ENCODE measurements around the gene NHLH2. TPM values are rescaled to one million over a fixed set of nuclear protein-coding genes. Genes with fewer than 3 reads are reported as not detected.

Gene NHLH2
- total RNA-seq, 1 experiment from 2014 or later = not detected

- TF ChIP-seq ZFX (IDR thresholded peaks at IDR 0.05) = no peak
- TF ChIP-seq CEBPB (IDR thresholded peaks at IDR 0.05; ENCODE audit: low read depth) = no peak
- TF ChIP-seq SP1 (IDR thresholded peaks at IDR 0.05; ENCODE audit: low read depth) = no peak
- no peak for TF ChIP-seq TCF7L2 (IDR thresholded peaks at IDR 0.05; ENCODE audit: borderline replicate concordance, extremely low read depth, insufficient read depth, insufficient read length)
- TF ChIP-seq ELF1 (IDR thresholded peaks at IDR 0.05; ENCODE audit: borderline replicate concordance, low read depth) = no peak
- no peak for TF ChIP-seq ZNF274 (IDR thresholded peaks at IDR 0.05; ENCODE audit: low read depth, low read length)
- TF ChIP-seq, protein P1, sequence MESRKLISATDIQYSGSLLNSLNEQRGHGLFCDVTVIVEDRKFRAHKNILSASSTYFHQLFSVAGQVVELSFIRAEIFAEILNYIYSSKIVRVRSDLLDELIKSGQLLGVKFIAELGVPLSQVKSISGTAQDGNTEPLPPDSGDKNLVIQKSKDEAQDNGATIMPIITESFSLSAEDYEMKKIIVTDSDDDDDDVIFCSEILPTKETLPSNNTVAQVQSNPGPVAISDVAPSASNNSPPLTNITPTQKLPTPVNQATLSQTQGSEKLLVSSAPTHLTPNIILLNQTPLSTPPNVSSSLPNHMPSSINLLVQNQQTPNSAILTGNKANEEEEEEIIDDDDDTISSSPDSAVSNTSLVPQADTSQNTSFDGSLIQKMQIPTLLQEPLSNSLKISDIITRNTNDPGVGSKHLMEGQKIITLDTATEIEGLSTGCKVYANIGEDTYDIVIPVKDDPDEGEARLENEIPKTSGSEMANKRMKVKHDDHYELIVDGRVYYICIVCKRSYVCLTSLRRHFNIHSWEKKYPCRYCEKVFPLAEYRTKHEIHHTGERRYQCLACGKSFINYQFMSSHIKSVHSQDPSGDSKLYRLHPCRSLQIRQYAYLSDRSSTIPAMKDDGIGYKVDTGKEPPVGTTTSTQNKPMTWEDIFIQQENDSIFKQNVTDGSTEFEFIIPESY (IDR thresholded peaks at IDR 0.05; ENCODE audit: extremely low read depth, insufficient replicate concordance, low read length) = no peak
- TF ChIP-seq FOSL1 (IDR thresholded peaks at IDR 0.05; ENCODE audit: low read depth) = no peak
- no peak for TF ChIP-seq RAD21 (IDR thresholded peaks at IDR 0.05; ENCODE audit: low read depth)
- no peak for TF ChIP-seq JUND (IDR thresholded peaks at IDR 0.05)
- no peak for TF ChIP-seq POLR2A (IDR thresholded peaks at IDR 0.05; ENCODE audit: borderline replicate concordance, extremely low read depth, insufficient read depth, insufficient read length)
- no peak for TF ChIP-seq YY1 (IDR thresholded peaks at IDR 0.05; ENCODE audit: extremely low read depth, insufficient replicate concordance, low read depth, low read length)
- BruUV-seq (replicated peaks) = no TSS peak
- no peaks in the 10 kb centered on the region for H3K79me2 ChIP-seq (ENCODE audit: insufficient read depth, low read length)
- CTCF ChIA-PET = no interaction called here
- H3K9me2 ChIP-seq (ENCODE audit: insufficient read depth) = no peaks in the 10 kb centered on the region
- no peak overlapping the region for H3K27ac ChIP-seq (ENCODE audit: low read depth, low read length)
- intact Hi-C loops (cut with micrococcal nuclease) = no loop called here
- RAD21 ChIA-PET (ENCODE audit: low non-redundant PET in 1 of 2, low total read pairs in 2 of 2, uncharacterized antibody in 2 of 2, unreplicated experiment in 2 of 2) = no interaction called here
- ATAC-seq = no peak
- H3K36me3 ChIP-seq (ENCODE audit: control insufficient read depth in 1 of 2, insufficient read depth in 2 of 2, low read length in 2 of 2) = no peaks in the 10 kb centered on the region
- no peak overlapping the region for H3K9ac ChIP-seq (ENCODE audit: low read length)
- H4K20me1 ChIP-seq (ENCODE audit: insufficient read depth) = no peaks in the 10 kb centered on the region
- POLR2A ChIA-PET = no interaction called here
- no peaks in the 10 kb centered on the region for H3K27me3 ChIP-seq (ENCODE audit: insufficient read depth, low read length)
- H3K4me3 ChIP-seq (replicated peaks in 1 of 2; ENCODE audit: low read depth in 1 of 2, low read length in 2 of 2) = no peak overlapping the region
- no peaks in the 10 kb centered on the region for H3K4me1 ChIP-seq (ENCODE audit: control insufficient read depth in 1 of 2, insufficient read depth in 2 of 2, low read length in 2 of 2)
- no peaks in the 10 kb centered on the region for H3K9me3 ChIP-seq (ENCODE audit: control insufficient read depth in 1 of 2, insufficient read depth in 1 of 2, low read depth in 1 of 2, low read length in 2 of 2)
- H3K4me2 ChIP-seq (ENCODE audit: low read length) = no peak overlapping the region
- no peak overlapping the region for H2AFZ ChIP-seq (ENCODE audit: low read depth, low read length, poor library complexity, severe bottlenecking)
- no peak for DNase-seq (ENCODE audit: low read depth, low spot score)
Observed at GRCh38 chr1:115882913-115883902, 42.3 kb upstream of the NHLH2 start.

Data from HCT116 (cell line).